Adipose tissue (tissue), 3 donors: ENCODE data around the gene MAGIX. TPM values are rescaled to one million over a fixed set of nuclear protein-coding genes. Genes with fewer than 3 reads are reported as not detected.
A peak's percentile ranks its signal among the peaks of the same experiment; 100 is the strongest.

Source experiments
- H3K27ac ChIP-seq: one replicate; pipeline ENCODE4 v1.5.1; 2013; ENCODE audit warnings: low read depth, low read length
- WGBS, 3 donors: extraction: QIAGEN DNeasy Blood & Tissue Kit; methylation state at CpG; one replicate each; pipeline ENCODE4 v1.1.7; 2013; 5-methylcytosine and 5-hydroxymethylcytosine counted together
- polyA plus RNA-seq, 3 donors: library from polyadenylated mRNA; stranded (reverse); fragments of 200-250 nt; gene quantifications; one replicate each; pipeline ENCODE4 v1.2.3, GENCODE V29; 2013
- donor health status: healthy with polysubstance abuse.
- donor health status: Bipolar disorder and iron deficiency.
- donor health status: healthy.

MAGIX gene
- polyA plus RNA-seq, 3 donors = 3.3 to 12.7 (median 3.4) TPM

GRCh38 chrX:49176421-49177326, 14.1 kb downstream of the MAGIX start:
- H3K27ac ChIP-seq = no peak overlapping the region
- WGBS, 3 donors = 56 to 70% (median 57%) methylated on average over 24 to 27 of the region's 27 CpGs

GRCh38 chrX:49177338-49177833, 14.8 kb downstream of the MAGIX start:
- 56 to 73% (median 70%) methylated on average over 3 to 4 of the region's 4 CpGs for WGBS, 3 donors
- no peak overlapping the region for H3K27ac ChIP-seq

GRCh38 chrX:49177873-49178480, 15.4 kb downstream of the MAGIX start:
- WGBS, 3 donors = 93 to 94% (median 93%) methylated on average over 12 to 23 of the region's 23 CpGs
- no peak overlapping the region for H3K27ac ChIP-seq

DNA sequence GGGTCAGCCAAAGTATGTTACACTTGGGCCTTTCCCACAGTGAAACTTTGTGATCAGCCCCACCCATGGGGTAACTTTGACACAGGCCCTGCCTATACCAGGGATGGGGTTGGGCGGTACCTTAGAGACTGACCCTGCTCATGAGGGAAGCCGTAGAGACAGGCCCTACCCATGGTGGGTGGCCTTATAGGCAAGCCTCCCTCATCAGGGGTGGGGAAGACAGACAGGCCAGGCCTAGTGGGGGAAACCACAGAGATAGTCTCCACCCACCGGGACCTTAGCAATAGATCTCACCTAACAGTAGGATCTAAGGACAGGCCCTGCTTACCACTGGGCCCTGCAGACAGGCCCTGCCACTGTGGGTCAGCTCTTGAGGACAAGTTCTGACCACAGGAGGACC, 16.0 kb downstream of the MAGIX start:
- no peak overlapping the region for H3K27ac ChIP-seq
- 87 to 100% (median 91%) methylated on average over 1 to 3 of the region's 3 CpGs for WGBS, 3 donors

DNA sequence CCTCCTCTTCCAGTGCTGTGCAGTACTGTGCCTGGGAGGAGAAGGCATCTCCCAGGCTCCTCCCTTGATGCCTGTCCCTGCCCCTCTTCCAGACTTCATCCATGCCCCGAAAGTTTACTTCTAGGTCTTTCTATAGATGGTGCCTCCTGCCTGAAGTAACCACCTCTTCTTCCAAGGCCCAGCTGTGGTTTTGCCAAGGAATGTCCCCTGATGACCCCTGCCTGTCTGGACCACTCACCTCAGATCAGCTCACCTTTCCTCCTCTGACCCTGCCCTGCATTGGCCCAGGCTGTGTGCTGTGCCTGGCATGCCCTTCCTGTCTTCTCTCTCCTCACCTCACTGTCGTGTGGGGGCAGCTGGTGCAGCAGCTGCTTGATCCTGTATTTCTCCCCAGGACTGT, 16.8 kb downstream of the MAGIX start:
- no peak overlapping the region for H3K27ac ChIP-seq
- 70 to 86% (median 83%) methylated on average over 2 of the region's 2 CpGs for WGBS, 3 donors

DNA sequence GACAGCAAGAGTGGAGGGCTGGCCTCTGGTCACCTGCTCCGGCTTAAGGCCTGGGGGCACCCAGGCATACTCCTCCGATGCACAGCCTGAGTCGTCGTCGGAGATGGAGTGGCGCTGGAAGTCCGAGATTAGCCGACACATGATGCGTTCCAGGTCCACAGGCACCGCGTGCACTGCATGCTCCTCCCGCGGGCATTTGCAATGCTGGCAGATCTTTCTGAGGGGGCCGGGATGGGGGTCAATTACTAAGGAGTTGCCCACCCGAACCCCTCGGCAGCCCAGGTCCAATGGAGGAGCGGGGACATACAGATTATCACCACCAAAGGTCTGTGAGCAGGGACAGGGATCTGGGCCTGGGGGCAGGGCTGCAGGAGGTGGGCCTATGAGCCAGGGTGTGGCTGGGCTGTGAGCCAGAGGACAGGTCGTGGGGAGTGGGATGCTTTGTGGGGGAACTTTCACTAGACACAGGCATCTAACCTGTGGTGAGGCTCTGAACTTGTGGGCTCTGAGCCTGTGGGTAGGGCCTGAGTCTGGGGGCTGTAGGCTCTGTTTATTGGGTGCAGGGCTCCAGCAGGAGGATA, 21.2 kb downstream of the MAGIX start:
- WGBS, 3 donors = 84 to 89% (median 86%) methylated on average over 12 to 18 of the region's 18 CpGs
- no peak overlapping the region for H3K27ac ChIP-seq

- WGBS, 3 donors = 13 to 51% (median 18%) methylated on average over 21 to 46 of the region's 46 CpGs
- H3K27ac ChIP-seq = no peak overlapping the region
Observed at GRCh38 chrX:49184294-49185281, 22.0 kb downstream of the MAGIX start.

GRCh38 chrX:49186125-49187027, 23.8 kb downstream of the MAGIX start, which contains the start of gene PRICKLE3:
PRICKLE3 (minus strand) TSS chrX:49186373; CDS start chrX:49186297, 76 bp downstream.
- no peak within 1 kb of the TSS for H3K27ac ChIP-seq
- 8 to 50% (median 14%) methylated on average over 45 to 62 of the region's 62 CpGs for WGBS, 3 donors

DNA sequence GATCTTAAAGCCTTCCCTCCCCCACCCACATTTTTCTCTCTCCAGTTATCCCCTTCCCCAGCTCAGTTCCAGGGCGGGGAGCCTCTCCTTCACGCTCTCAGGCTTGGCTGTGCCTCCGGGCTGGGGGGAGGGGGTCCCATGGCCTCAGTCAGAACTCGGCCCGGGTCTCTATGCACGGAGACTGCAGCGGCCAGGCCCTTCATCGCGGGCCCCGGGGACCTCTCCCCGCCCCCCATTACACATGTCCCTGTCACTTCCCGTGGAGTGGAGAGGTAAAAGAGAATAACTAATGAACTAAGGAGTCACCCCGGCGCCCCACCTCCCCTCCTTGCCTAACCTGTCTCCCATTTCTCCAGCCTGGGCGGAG, 24.5 kb downstream of the MAGIX start:
- no peak overlapping the region for H3K27ac ChIP-seq

DNA sequence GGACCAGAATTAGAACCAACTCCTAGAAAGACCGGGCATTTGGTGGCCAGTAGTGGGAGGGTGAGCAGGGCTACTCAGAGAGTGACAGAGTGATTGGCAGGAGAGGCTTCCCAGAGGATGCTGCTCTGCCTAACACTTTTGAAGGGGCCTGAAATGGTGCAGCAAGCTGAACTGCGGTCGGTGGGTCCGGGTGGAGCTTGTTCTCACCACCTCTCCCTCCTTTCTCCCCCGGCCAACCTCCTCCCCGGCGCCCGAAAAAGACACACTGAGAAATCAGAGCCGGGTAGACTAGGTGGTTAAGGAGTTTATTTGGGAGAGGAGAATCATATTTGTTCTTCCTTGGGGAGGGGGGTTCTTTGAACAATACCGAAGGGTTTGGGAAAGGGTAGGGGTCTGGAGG, 25.0 kb downstream of the MAGIX start:
- WGBS, 3 donors = 68 to 81% (median 74%) methylated on average over 7 to 10 of the region's 10 CpGs
- H3K27ac ChIP-seq = no peak overlapping the region

More for the DNA sequence above, 24.5 kb downstream of the MAGIX start:
- WGBS, 3 donors = 63 to 77% (median 67%) methylated on average over 11 to 15 of the region's 15 CpGs

GRCh38 chrX:49188468-49189076, 26.0 kb downstream of the MAGIX start:
- no peak overlapping the region for H3K27ac ChIP-seq
- 57 to 67% (median 59%) methylated on average over 8 of the region's 8 CpGs for WGBS, 3 donors

DNA sequence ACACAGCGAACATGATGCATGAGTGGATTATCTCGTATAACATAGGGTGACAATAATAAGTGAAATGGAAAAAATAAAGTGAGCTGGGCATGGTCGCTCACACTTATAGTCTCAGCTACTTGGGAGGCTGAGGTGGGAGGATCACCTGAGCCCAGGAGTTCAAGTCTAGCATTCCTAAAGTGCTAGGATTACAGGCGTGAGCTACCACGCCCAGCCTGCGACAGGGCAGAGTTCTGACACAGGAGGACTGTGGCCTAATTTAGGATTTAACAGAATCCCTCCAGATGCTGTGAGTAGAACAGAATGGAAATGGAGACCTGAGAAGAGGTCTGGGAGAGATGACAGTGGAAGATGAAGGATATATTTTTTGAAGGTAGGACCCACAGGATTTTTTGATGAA, 27.0 kb downstream of the MAGIX start:
- WGBS, 3 donors = 76 to 87% (median 76%) methylated on average over 6 of the region's 6 CpGs
- no peak overlapping the region for H3K27ac ChIP-seq

- WGBS, 3 donors = 0 to 39% (median 0%) methylated on average over 24 to 32 of the region's 32 CpGs
- H3K27ac ChIP-seq = peak overlapping the region; percentile 17
Observed at GRCh38 chrX:49190821-49191573, 28.4 kb downstream of the MAGIX start.

GRCh38 chrX:49191574-49192011, 29.0 kb downstream of the MAGIX start:
- 1 to 46% (median 2%) methylated on average over 25 to 34 of the region's 34 CpGs for WGBS, 3 donors

GRCh38 chrX:49192722-49193328, 30.3 kb downstream of the MAGIX start:
- WGBS, 3 donors = 51 to 67% (median 64%) methylated on average over 9 to 10 of the region's 10 CpGs
- no peak overlapping the region for H3K27ac ChIP-seq

More at GRCh38 chrX:49191574-49192011, 29.0 kb downstream of the MAGIX start:
- H3K27ac ChIP-seq = peak overlapping the region; percentile 17
